Adrenal gland (tissue), 12 donors: ENCODE data around the gene RPA3. TPM values are rescaled to one million over a fixed set of nuclear protein-coding genes. Genes with fewer than 3 reads are reported as not detected.

Experiments
- DNase-seq, 7 donors: peaks; one replicate each; pipeline ENCODE4 v3.0.0-alpha.2; 2019 to 2020
- H3K27ac ChIP-seq, 5 donors: fragments of 200-600 bp; sonication (generic) in 4 of 5; 1 replicate in 3 of 5; 2 replicates in 2 of 5; pipeline versions ENCODE4 v1.5.1 to v1.8.0; 2016 to 2020; ENCODE audit warnings: mild to moderate bottlenecking in 1 of 5
- H3K27me3 ChIP-seq: fragments of 200-600 bp; 2 replicates; pipeline ENCODE4 v1.8.0; 2021
- H3K36me3 ChIP-seq, 2 donors: fragments of 200-600 bp; replicated peaks in 1 of 2; 1 replicate in 1 of 2; 2 replicates in 1 of 2; pipeline versions ENCODE4 v1.5.1 to v1.8.0; 2018 to 2022
- H3K4me1 ChIP-seq, 2 donors: fragments of 200-600 bp; replicated peaks in 1 of 2; 1 replicate in 1 of 2; 2 replicates in 1 of 2; pipeline versions ENCODE4 v1.5.1 to v1.8.0; 2018 to 2021
- H3K4me3 ChIP-seq, 4 donors: fragments of 200-600 bp; sonication (generic) in 3 of 4; one replicate each; pipeline ENCODE4 v1.5.1; 2016 to 2018
- H3K9me3 ChIP-seq, 3 donors: fragments of 200-600 bp; sonication (generic) in 1 of 3; replicated peaks in 1 of 3; 1 replicate in 2 of 3; 2 replicates in 1 of 3; pipeline versions ENCODE4 v1.5.1 to v1.8.0; 2016 to 2021
- CTCF ChIP-seq, 6 experiments: fragments of 450-650 bp in 4 of 6; fragments of 200-600 bp in 2 of 6; sonication (generic) in 1 of 6; IDR thresholded peaks; 1 replicate in 5 of 6; 2 replicates in 1 of 6; pipeline versions ENCODE4 v1.5.1 to v1.8.0; 2016 to 2021; ENCODE audit warnings: antibody characterized with exemption in 6 of 6, mild to moderate bottlenecking in 2 of 6, moderate library complexity in 1 of 6
- POLR2A ChIP-seq, 2 donors: fragments of 450-650 bp; IDR thresholded peaks; one replicate each; pipeline ENCODE4 v1.6.1; 2017; ENCODE audit warnings: antibody characterized with exemption in 2 of 2, mild to moderate bottlenecking in 2 of 2, moderate library complexity in 1 of 2
- WGBS, 4 donors: extraction: QIAGEN DNeasy Blood & Tissue Kit in 2 of 4; methylation state at CpG; one replicate each; pipeline versions ENCODE4 v1.1.5 to v1.1.7; 2013 to 2017; 5-methylcytosine and 5-hydroxymethylcytosine counted together
- intact Hi-C, 2 donors: fragments of 100-400 bp; cut with DNase I; formaldehyde crosslinking; loops; one replicate each; pipeline versions ENCODE4 v1.14.1 to v1.15.0; 2022 to 2023
- polyA plus RNA-seq, 3 donors: library from polyadenylated mRNA; stranded (reverse); fragments of 200-250 nt in 2 of 3; fragments of 350-450 nt in 1 of 3; fragmentation: Illumina TruSeq in 1 of 3; extraction: RNeasy Lipid Tissue Mini Kit (QIAGEN cat#74804) in 1 of 3; gene quantifications; one replicate each; pipeline ENCODE4 v1.2.3, GENCODE V29; 2013 to 2014
- total RNA-seq, 9 donors: library from RNA; depleted of rRNA in 4 of 9; stranded (reverse); fragments of >200 nt in 4 of 9; fragments of 120-200 nt in 1 of 9; fragmentation: NEBNext Ultra II Directional in 1 of 9; extraction: Animal tissue kit (Norgen Biotek cat#: 25700) in 1 of 9; gene quantifications; one replicate each; pipeline versions ENCODE4 v1.1.0 to v1.2.4, GENCODE V29; 2013 to 2023
- donor health status: healthy with polysubstance abuse.
- donor health status: Bipolar disorder and iron deficiency.
- donor health status: DM: yes; HTN: yes; CAD: no.
- donor health status: DM: no; HTN: no; CAD: no.
- donor health status: DM: no; HTN: no; CAD: no.
- donor health status: DM: yes; HTN: yes; CAD: no.

The RPA3 gene
- total and polyA plus RNA-seq, 12 donors = 15.3 to 52.5 (median 31.1) TPM

GRCh38 chr7:7706101-7706511 is 12.3 kb downstream of the RPA3 start:
- intact Hi-C loops = no loop called here
- H3K4me1 ChIP-seq = peaks cover 0 to 11% of the 10 kb centered on the region in 2 donors
- no peak for DNase-seq
- H3K27ac ChIP-seq = no peak overlapping the region
- 85 to 93% (median 90%) methylated on average over 1 of the region's 1 CpG for WGBS, 4 donors
- no peak for TF ChIP-seq CTCF (IDR thresholded peaks at IDR 0.05)
- TF ChIP-seq POLR2A (IDR thresholded peaks at IDR 0.05) = no peak
- no peaks in the 10 kb centered on the region for H3K36me3 ChIP-seq
- no peak overlapping the region for H3K4me3 ChIP-seq
- no peaks in the 10 kb centered on the region for H3K9me3 ChIP-seq
- H3K27me3 ChIP-seq = no peaks in the 10 kb centered on the region

- H3K9me3 ChIP-seq = no peaks in the 10 kb centered on the region
- DNase-seq = no peak
- H3K4me1 ChIP-seq = peaks cover 0 to 14% of the 10 kb centered on the region in 2 donors
- no peaks in the 10 kb centered on the region for H3K36me3 ChIP-seq
- H3K4me3 ChIP-seq = no peak overlapping the region
- 85 to 94% (median 87%) methylated on average over 2 of the region's 2 CpGs for WGBS, 4 donors
- no peaks in the 10 kb centered on the region for H3K27me3 ChIP-seq
- TF ChIP-seq CTCF (IDR thresholded peaks at IDR 0.05) = no peak
- TF ChIP-seq POLR2A (IDR thresholded peaks at IDR 0.05) = no peak
- H3K27ac ChIP-seq = no peak overlapping the region
- intact Hi-C loops = no loop called here
Observed at GRCh38 chr7:7705318-7705717, 13.1 kb downstream of the RPA3 start.

- H3K36me3 ChIP-seq = no peaks in the 10 kb centered on the region
- H3K4me3 ChIP-seq = no peak overlapping the region
- H3K27me3 ChIP-seq = no peaks in the 10 kb centered on the region
- no peaks in the 10 kb centered on the region for H3K9me3 ChIP-seq
- 94 to 97% (median 95%) methylated on average over 4 of the region's 4 CpGs for WGBS, 4 donors
- no peak overlapping the region for H3K27ac ChIP-seq
- TF ChIP-seq POLR2A (IDR thresholded peaks at IDR 0.05) (no peak), CTCF (IDR thresholded peaks at IDR 0.05) (no peak)
- no peak for DNase-seq
- H3K4me1 ChIP-seq = peaks cover 0 to 14% of the 10 kb centered on the region in 2 donors
- intact Hi-C loops = no loop called here
Observed at GRCh38 chr7:7704867-7705266, 13.5 kb downstream of the RPA3 start.

GRCh38 chr7:7703427-7703826 is 15.0 kb downstream of the RPA3 start:
- Histone ChIP-seq H3K27ac (no peak overlapping the region), H3K4me3 (no peak overlapping the region), H3K36me3 (no peaks in the 10 kb centered on the region), H3K27me3 (no peaks in the 10 kb centered on the region), H3K4me1 (peaks cover 0 to 23% of the 10 kb centered on the region in 2 donors), H3K9me3 (no peaks in the 10 kb centered on the region)
- intact Hi-C loops = no loop called here
- TF ChIP-seq POLR2A (IDR thresholded peaks at IDR 0.05) = no peak
- TF ChIP-seq CTCF (IDR thresholded peaks at IDR 0.05) = no peak
- WGBS, 4 donors = 94 to 96% (median 95%) methylated on average over 7 of the region's 7 CpGs
- no peak for DNase-seq
